IPS-18a (cell line): ENCODE data around the gene KDF1.

ENCODE experiments used
- H3K27ac ChIP-seq: one replicate; pipeline ENCODE4 v1.5.1; 2013; ENCODE audit warnings: low read length
- H3K27me3 ChIP-seq: one replicate; pipeline ENCODE4 v1.6.1; 2013; ENCODE audit warnings: mild to moderate bottlenecking, low read length; ENCODE audit not compliant: control insufficient read depth, insufficient read depth
- H3K36me3 ChIP-seq: one replicate; pipeline ENCODE4 v1.6.1; 2013; ENCODE audit warnings: low read depth, low read length; ENCODE audit not compliant: control insufficient read depth
- H3K4me1 ChIP-seq: one replicate; pipeline ENCODE4 v1.6.1; 2013; ENCODE audit warnings: low read depth, low read length; ENCODE audit not compliant: control insufficient read depth
- H3K4me3 ChIP-seq: one replicate; pipeline ENCODE4 v1.5.1; 2013; ENCODE audit warnings: low read length
- H3K9ac ChIP-seq: one replicate; pipeline ENCODE4 v1.6.1; 2013; ENCODE audit warnings: mild to moderate bottlenecking, low read length, moderate library complexity
- H3K9me3 ChIP-seq: one replicate; pipeline ENCODE4 v1.6.1; 2013; ENCODE audit warnings: low read depth, low read length; ENCODE audit not compliant: control insufficient read depth

The KDF1 gene

GRCh38 chr1:27000817-27001460 lies 40.7 kb upstream of the KDF1 start:
- peaks cover 61% of the 10 kb centered on the region for H3K4me1 ChIP-seq
- no peak overlapping the region for H3K4me3 ChIP-seq
- peaks cover 31% of the 10 kb centered on the region for H3K36me3 ChIP-seq
- H3K27ac ChIP-seq, result no peak overlapping the region
- no peaks in the 10 kb centered on the region for H3K27me3 ChIP-seq
- no peaks in the 10 kb centered on the region for H3K9me3 ChIP-seq
- no peak overlapping the region for H3K9ac ChIP-seq

GRCh38 chr1:27000090-27000816 lies 40.0 kb upstream of the KDF1 start:
- Histone ChIP-seq H3K9ac (peak overlapping the region; percentile 55), H3K9me3 (no peaks in the 10 kb centered on the region), H3K4me1 (peaks cover 62% of the 10 kb centered on the region), H3K27me3 (peaks cover under 1% of the 10 kb centered on the region), H3K4me3 (peak overlapping the region; percentile 19), H3K36me3 (peaks cover 28% of the 10 kb centered on the region), H3K27ac (peak overlapping the region; percentile 79)

- peak overlapping the region; percentile 79 for H3K27ac ChIP-seq
- peak overlapping the region; percentile 55 for H3K9ac ChIP-seq
- peaks cover 60% of the 10 kb centered on the region for H3K4me1 ChIP-seq
- no peaks in the 10 kb centered on the region for H3K9me3 ChIP-seq
- peaks cover 21% of the 10 kb centered on the region for H3K36me3 ChIP-seq
- H3K4me3 ChIP-seq, result peak overlapping the region; percentile 31
- peaks cover 8% of the 10 kb centered on the region for H3K27me3 ChIP-seq
Measured at GRCh38 chr1:26999440-26999987, 39.2 kb upstream of the KDF1 start.

- H3K9ac ChIP-seq, result peak overlapping the region; percentile 53
- peak overlapping the region; percentile 63 for H3K27ac ChIP-seq
- H3K4me3 ChIP-seq, result peak overlapping the region; percentile 31
- H3K9me3 ChIP-seq, result no peaks in the 10 kb centered on the region
- peaks cover 15% of the 10 kb centered on the region for H3K36me3 ChIP-seq
- peaks cover 9% of the 10 kb centered on the region for H3K27me3 ChIP-seq
- peaks cover 51% of the 10 kb centered on the region for H3K4me1 ChIP-seq
Measured at GRCh38 chr1:26998429-26999300, 38.4 kb upstream of the KDF1 start.

GRCh38 chr1:26996665-26997064 lies 36.4 kb upstream of the KDF1 start:
- Histone ChIP-seq H3K4me3 (peak overlapping the region; percentile 88), H3K27me3 (peaks cover 21% of the 10 kb centered on the region), H3K9ac (no peak overlapping the region), H3K27ac (no peak overlapping the region), H3K4me1 (peaks cover 50% of the 10 kb centered on the region), H3K9me3 (no peaks in the 10 kb centered on the region), H3K36me3 (peaks cover 15% of the 10 kb centered on the region)

- Histone ChIP-seq H3K9ac (no peak overlapping the region), H3K27ac (no peak overlapping the region), H3K27me3 (peaks cover 22% of the 10 kb centered on the region), H3K4me3 (peak overlapping the region; percentile 88), H3K4me1 (peaks cover 50% of the 10 kb centered on the region), H3K36me3 (peaks cover 15% of the 10 kb centered on the region), H3K9me3 (no peaks in the 10 kb centered on the region)
Measured at GRCh38 chr1:26996024-26996423, 35.8 kb upstream of the KDF1 start.

GRCh38 chr1:26994787-26995517 lies 34.7 kb upstream of the KDF1 start:
- peaks cover 40% of the 10 kb centered on the region for H3K4me1 ChIP-seq
- H3K36me3 ChIP-seq, result peaks cover 8% of the 10 kb centered on the region
- H3K27ac ChIP-seq, result no peak overlapping the region
- peak overlapping the region; percentile 71 for H3K9ac ChIP-seq
- no peaks in the 10 kb centered on the region for H3K9me3 ChIP-seq
- H3K4me3 ChIP-seq, result peak overlapping the region; percentile 88
- peaks cover 22% of the 10 kb centered on the region for H3K27me3 ChIP-seq

GRCh38 chr1:26994020-26994786 lies 33.9 kb upstream of the KDF1 start:
- peaks cover 6% of the 10 kb centered on the region for H3K36me3 ChIP-seq
- peak overlapping the region; percentile 71 for H3K9ac ChIP-seq
- H3K27me3 ChIP-seq, result peaks cover 22% of the 10 kb centered on the region
- H3K9me3 ChIP-seq, result no peaks in the 10 kb centered on the region
- H3K4me3 ChIP-seq, result peak overlapping the region; percentile 88
- peaks cover 34% of the 10 kb centered on the region for H3K4me1 ChIP-seq
- H3K27ac ChIP-seq, result no peak overlapping the region

GRCh38 chr1:26993237-26994019 lies 33.2 kb upstream of the KDF1 start, which contains the start of gene TRNP1:
Gene TRNP1, plus strand, starts transcription at chr1:26993692. Its CDS starts 95 bp downstream, at chr1:26993787.
- peak within 1 kb of the TSS; percentile 71 for H3K9ac ChIP-seq
- peaks cover 6% of the 10 kb centered on the region for H3K36me3 ChIP-seq
- peaks cover 22% of the 10 kb centered on the region for H3K27me3 ChIP-seq
- H3K9me3 ChIP-seq, result no peaks in the 10 kb centered on the region
- H3K4me3 ChIP-seq, result peak within 1 kb of the TSS; percentile 88
- no peak within 1 kb of the TSS for H3K27ac ChIP-seq
- peaks cover 27% of the 10 kb centered on the region for H3K4me1 ChIP-seq
